ENCODE measurements around the gene FLNC.

The FLNC gene

GRCh38 chr7:128861957-128862570 is 31.9 kb downstream of the FLNC start:
- DNase-seq (ENCODE audit: low read depth in 2 of 2), result no peak

- peak; percentile 97 to 99 for DNase-seq (ENCODE audit: low read depth in 2 of 2)
Measured at GRCh38 chr7:128862571-128863432, 32.6 kb downstream of the FLNC start, which contains the start of gene ATP6V1F. Gene ATP6V1F (plus strand): TSS chr7:128862856. CDS start chr7:128862905, 49 bp downstream.

- peak; percentile 20 to 44 for DNase-seq (ENCODE audit: low read depth in 2 of 2)
Measured at GRCh38 chr7:128863433-128863989, 33.3 kb downstream of the FLNC start.

- DNase-seq (ENCODE audit: low read depth in 2 of 2), result no peak
Measured at GRCh38 chr7:128865303-128865702, 35.1 kb downstream of the FLNC start.

GRCh38 chr7:128865996-128866877 is 36.0 kb downstream of the FLNC start:
- DNase-seq (ENCODE audit: low read depth in 2 of 2), result no peak

- DNase-seq (ENCODE audit: low read depth in 2 of 2), result no peak
Measured at GRCh38 chr7:128867241-128867640, 37.0 kb downstream of the FLNC start.

GRCh38 chr7:128867842-128868623 is 37.8 kb downstream of the FLNC start:
- DNase-seq (ENCODE audit: low read depth in 2 of 2), result no peak

- no peak for DNase-seq (ENCODE audit: low read depth in 2 of 2)
Measured at GRCh38 chr7:128868624-128869137, 38.5 kb downstream of the FLNC start.

- DNase-seq (ENCODE audit: low read depth in 2 of 2), result peak in 1 of 2 donors; percentile 32
Measured at GRCh38 chr7:128869138-128869943, 39.1 kb downstream of the FLNC start.

- DNase-seq (ENCODE audit: low read depth in 2 of 2), result no peak
Measured at GRCh38 chr7:128869944-128870285, 39.7 kb downstream of the FLNC start.

- no peak for DNase-seq (ENCODE audit: low read depth in 2 of 2)
Measured at GRCh38 chr7:128871050-128871449, 40.8 kb downstream of the FLNC start.

GRCh38 chr7:128872394-128872824 is 42.2 kb downstream of the FLNC start:
- no peak for DNase-seq (ENCODE audit: low read depth in 2 of 2)

- DNase-seq (ENCODE audit: low read depth in 2 of 2), result no peak
Measured at GRCh38 chr7:128873234-128873633, 43.0 kb downstream of the FLNC start.

- no peak for DNase-seq (ENCODE audit: low read depth in 2 of 2)
Measured at GRCh38 chr7:128874140-128875031, 44.2 kb downstream of the FLNC start.

GRCh38 chr7:128875523-128875948 is 45.3 kb downstream of the FLNC start:
- DNase-seq (ENCODE audit: low read depth in 2 of 2), result no peak

GRCh38 chr7:128876127-128876526 is 45.9 kb downstream of the FLNC start:
- DNase-seq (ENCODE audit: low read depth in 2 of 2), result no peak

- DNase-seq (ENCODE audit: low read depth in 2 of 2), result no peak
Measured at GRCh38 chr7:128876586-128876977, 46.4 kb downstream of the FLNC start.

- no peak for DNase-seq (ENCODE audit: low read depth in 2 of 2)
Measured at GRCh38 chr7:128876978-128877755, 47.0 kb downstream of the FLNC start.

All from stimulated activated CD4-positive, alpha-beta T cell treated with anti-CD3 and anti-CD28 coated beads, Interleukin-4, amount 100 ng/mL, for 48 hours (primary cell).